Motor neuron (in vitro differentiated cells): Measurements from ENCODE around the gene SLC25A22. TPM values are rescaled to one million over a fixed set of nuclear protein-coding genes. Genes with fewer than 3 reads are reported as not detected.
A peak's percentile ranks its signal among the peaks of the same experiment; 100 is the strongest.

ENCODE experiments used
- ATAC-seq, 8 experiments: fragments of 200-7000 bp; cut with Tn5 transposase; replicated peaks in 6 of 8; 2 replicates each; pipeline ENCODE4 v1.8.0; 2021; ENCODE audit warnings: mild to moderate bottlenecking in 8 of 8, moderate library complexity in 8 of 8
- H3K27ac ChIP-seq, 2 donors: fragments of 250-450 bp; sonication (Bioruptor Pico); 2 replicates each; pipeline ENCODE4 v1.9.0; 2021; ENCODE audit warnings: antibody characterized with exemption in 2 of 2, mild to moderate bottlenecking in 2 of 2, moderate library complexity in 1 of 2
- H3K4me1 ChIP-seq, 2 donors: fragments of 250-450 bp; sonication (Bioruptor Pico); replicated peaks in 1 of 2; 2 replicates each; pipeline ENCODE4 v1.6.1; 2021; ENCODE audit warnings: antibody characterized with exemption in 2 of 2, mild to moderate bottlenecking in 2 of 2, moderate library complexity in 1 of 2
- H3K4me3 ChIP-seq, 5 donors: fragments of 250-450 bp; sonication (Bioruptor Pico); 2 replicates each; pipeline ENCODE4 v1.9.0; 2021; ENCODE audit warnings: antibody characterized with exemption in 5 of 5, mild to moderate bottlenecking in 5 of 5, moderate library complexity in 4 of 5
- WGBS, 10 experiments: fragments of 450-650 bp; shearing (Covaris generic); methylation state at CpG; one replicate each; pipeline ENCODE4 v1.0.0; 2022; 5-methylcytosine and 5-hydroxymethylcytosine counted together
- in situ Hi-C, 9 experiments: fragments of 400-800 bp; cut with MboI; loops; one replicate each; pipeline ENCODE4 v1.15.0; 2021; ENCODE audit warnings: low sequenced_read_pairs in 9 of 9, low pct_unique_long_range_greater_than_20kb in 2 of 9; ENCODE audit not compliant: unreplicated experiment in 9 of 9
- total RNA-seq, 8 experiments: library from RNA; unstranded; fragments of 300-600 nt; gene quantifications; 2 replicates each; pipeline versions ENCODE4 v1.2.3 to v1.2.4, GENCODE V29; 2022

Gene SLC25A22
- total RNA-seq, 8 experiments from 2014 or later: 21.4 to 45.6 (median 31.7) TPM

- H3K4me1 ChIP-seq: no peaks in the 10 kb centered on the region
- in situ Hi-C loops: loop anchor here in 1 of 9 experiments (25.0 kb wide), 1 partner anchor 201 kb away; the partner anchor contains the start of genes LMNTD2 and RASSF7
- 83 to 100% (median 88%) methylated on average over 1 to 10 of the region's 22 CpGs; no CpG with 5 or more reads in 6 of the 10 experiments for WGBS, 10 experiments
- ATAC-seq: peak in 1 of 8 experiments; percentile 3
- H3K4me3 ChIP-seq: no peak overlapping the region
- H3K27ac ChIP-seq: no peak overlapping the region
Measured at GRCh38 chr11:763549-764321, 34.3 kb downstream of the SLC25A22 start.

DNA sequence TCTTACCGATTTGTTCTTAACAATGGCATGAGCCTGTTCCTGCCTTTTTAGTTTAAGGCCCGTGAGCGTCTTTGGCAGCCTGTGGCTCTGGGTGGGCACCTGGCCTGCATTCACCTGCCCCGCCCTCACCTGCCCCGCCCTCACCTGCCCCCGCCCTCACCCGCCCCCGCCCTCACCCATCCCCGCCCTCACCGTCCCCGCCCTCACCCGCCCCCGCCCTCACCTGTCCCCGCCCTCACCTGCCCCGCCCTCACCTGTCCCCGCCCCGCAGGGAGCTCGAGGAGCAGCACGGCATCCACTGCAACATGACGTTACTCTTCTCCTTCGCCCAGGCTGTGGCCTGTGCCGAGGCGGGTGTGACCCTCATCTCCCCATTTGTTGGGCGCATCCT lies 35.0 kb downstream of the SLC25A22 start:
- Histone ChIP-seq H3K27ac (no peak overlapping the region), H3K4me3 (no peak overlapping the region), H3K4me1 (no peaks in the 10 kb centered on the region)
- WGBS, 10 experiments: 100% methylated on average over 1 of the region's 24 CpGs; no CpG with 5 or more reads in 9 of the 10 experiments
- in situ Hi-C loops: loop anchor here in 1 of 9 experiments (25.0 kb wide), 1 partner anchor 201 kb away; the partner anchor contains the start of genes LMNTD2 and RASSF7
- no peak for ATAC-seq

DNA sequence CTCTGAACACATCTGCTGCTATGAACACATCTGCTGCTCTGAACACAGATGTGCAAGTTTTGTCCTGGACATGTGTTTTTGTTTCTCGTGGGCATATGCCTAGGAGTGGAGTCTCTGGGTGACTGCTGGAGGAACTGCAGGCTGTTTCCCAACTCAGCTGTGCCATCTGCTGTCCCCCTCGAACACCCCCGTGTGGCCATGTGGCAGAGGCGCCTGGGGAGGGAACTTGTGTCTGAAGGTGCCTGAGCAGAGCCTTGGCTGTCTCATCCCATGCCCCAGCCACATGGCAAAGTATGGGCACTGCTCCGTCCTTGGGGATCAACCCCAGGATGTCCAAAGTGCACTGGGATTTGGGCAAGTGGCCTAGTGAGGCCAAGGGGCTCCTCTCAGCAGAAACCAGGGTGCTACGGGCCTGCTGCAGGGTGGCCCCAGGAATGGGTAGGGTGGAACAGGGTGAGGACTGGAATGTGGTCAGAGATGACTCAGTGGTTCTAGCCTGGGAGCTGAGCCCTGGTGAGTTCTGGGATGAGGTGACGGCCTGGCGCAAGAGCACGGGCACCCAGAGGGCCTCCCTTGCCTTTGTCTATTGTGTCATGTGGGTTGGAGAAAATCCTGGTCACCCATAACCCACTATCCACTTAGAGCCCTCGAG lies 35.5 kb downstream of the SLC25A22 start:
- Histone ChIP-seq H3K4me3 (no peak overlapping the region), H3K4me1 (no peaks in the 10 kb centered on the region), H3K27ac (no peak overlapping the region)
- in situ Hi-C loops: loop anchor here in 1 of 9 experiments (25.0 kb wide), 1 partner anchor 200 kb away; the partner anchor contains the start of genes LMNTD2 and RASSF7
- 0 to 100% (median 54%) methylated on average over 1 to 5 of the region's 10 CpGs; no CpG with 5 or more reads in 6 of the 10 experiments for WGBS, 10 experiments
- ATAC-seq: peak in 5 of 8 experiments; percentile 18 to 71 (median 42)

GRCh38 chr11:761526-762108 lies 36.5 kb downstream of the SLC25A22 start:
- Histone ChIP-seq H3K27ac (no peak overlapping the region), H3K4me1 (no peaks in the 10 kb centered on the region), H3K4me3 (no peak overlapping the region)
- no peak for ATAC-seq
- 80 to 100% (median 92%) methylated on average over 1 to 8 of the region's 8 CpGs; no CpG with 5 or more reads in 2 of the 10 experiments for WGBS, 10 experiments
- in situ Hi-C loops: loop anchor here in 1 of 9 experiments (25.0 kb wide), 1 partner anchor 199 kb away; the partner anchor contains the start of genes LMNTD2 and RASSF7

DNA sequence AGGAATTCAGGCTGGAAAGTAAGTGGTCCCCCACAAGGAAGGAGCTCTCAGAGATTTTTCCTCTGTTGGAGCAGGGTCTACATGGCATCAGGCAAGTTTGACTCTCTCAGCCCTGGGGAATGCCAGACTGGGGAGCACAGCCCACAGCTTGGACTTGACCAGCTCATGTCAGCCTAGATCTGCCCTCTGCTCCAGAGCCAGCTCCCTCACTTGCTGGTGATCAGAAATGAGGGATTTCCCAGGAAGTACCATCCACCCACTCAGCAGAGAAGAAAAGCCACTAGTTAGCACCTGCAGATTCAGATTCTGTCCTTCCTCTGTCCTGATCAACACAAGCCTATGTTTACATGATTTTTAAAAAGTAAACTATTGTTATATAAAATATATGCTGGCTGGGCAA lies 37.8 kb downstream of the SLC25A22 start:
- no peak overlapping the region for H3K27ac ChIP-seq
- ATAC-seq: no peak
- H3K4me1 ChIP-seq: no peaks in the 10 kb centered on the region
- in situ Hi-C loops: loop anchor here in 1 of 9 experiments (25.0 kb wide), 1 partner anchor 198 kb away; the partner anchor contains the start of genes LMNTD2 and RASSF7
- no peak overlapping the region for H3K4me3 ChIP-seq

GRCh38 chr11:749731-750130 lies 48.4 kb downstream of the SLC25A22 start:
- Histone ChIP-seq H3K4me3 (no peak overlapping the region), H3K27ac (no peak overlapping the region), H3K4me1 (peaks cover 4 to 17% of the 10 kb centered on the region in 2 donors)
- ATAC-seq: no peak
- in situ Hi-C loops: loop anchor here in 1 of 9 experiments (25.0 kb wide), 1 partner anchor 187 kb away; the partner anchor contains the start of genes LMNTD2 and RASSF7
- WGBS, 10 experiments: 20 to 100% (median 60%) methylated on average over 1 to 2 of the region's 2 CpGs; no CpG with 5 or more reads in 2 of the 10 experiments

- H3K4me1 ChIP-seq: peaks cover 4 to 17% of the 10 kb centered on the region in 2 donors
- H3K27ac ChIP-seq: no peak overlapping the region
- H3K4me3 ChIP-seq: peak overlapping the region; percentile 78 to 95 (median 90)
- WGBS, 10 experiments: 0 to 45% (median 11%) methylated on average over 1 to 7 of the region's 18 CpGs; no CpG with 5 or more reads in 3 of the 10 experiments
- ATAC-seq: peak in 4 of 8 experiments; percentile 1 to 5 (median 2)
- in situ Hi-C loops: no loop called here
Measured at GRCh38 chr11:748007-748359, 50.1 kb downstream of the SLC25A22 start.

DNA sequence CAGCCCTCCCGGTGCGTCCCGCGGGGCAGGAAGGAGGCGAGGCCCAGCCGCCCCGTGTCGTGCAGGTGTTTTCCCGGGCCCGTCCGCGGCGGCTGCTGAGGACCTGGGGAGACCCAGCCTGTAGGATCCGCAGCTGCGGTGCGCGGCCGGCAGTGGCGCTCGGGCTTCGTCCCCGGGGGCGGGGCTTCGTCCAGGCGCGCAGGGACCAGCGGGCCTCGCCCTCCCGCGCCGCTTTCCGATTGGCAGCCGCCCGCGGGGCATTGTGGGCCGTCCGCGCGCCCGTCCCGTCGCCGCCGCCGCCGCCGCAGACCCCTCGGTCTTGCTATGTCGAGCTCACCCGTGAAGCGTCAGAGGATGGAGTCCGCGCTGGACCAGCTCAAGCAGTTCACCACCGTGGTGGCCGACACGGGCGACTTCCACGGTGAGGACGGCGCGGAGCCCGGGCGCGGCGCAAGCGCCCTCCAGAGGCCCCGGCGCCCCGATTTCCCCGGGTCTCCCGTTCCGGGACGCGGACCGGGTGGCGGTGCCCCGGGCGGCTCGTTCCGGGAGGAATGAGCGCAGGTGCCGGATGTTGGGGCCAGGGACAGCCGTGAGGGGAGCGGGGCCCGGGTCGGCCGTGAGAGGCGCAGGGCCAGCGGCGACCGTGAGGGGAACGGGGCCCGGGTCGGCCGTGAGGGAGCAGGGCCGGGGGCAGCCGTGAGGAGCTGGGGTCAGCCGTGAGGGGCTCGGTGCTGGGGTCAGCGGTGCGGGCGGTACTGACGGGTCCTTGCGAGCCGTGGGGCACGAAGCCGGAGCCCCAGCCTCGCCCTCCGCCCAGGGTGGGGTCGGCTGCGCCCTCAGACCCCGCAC lies 50.7 kb downstream of the SLC25A22 start, which contains the start of gene TALDO1:
TALDO1 (plus strand) TSS at position 307 of the 849 bp plus-strand sequence; CDS start at position 325, 18 bp downstream.
- 0 to 2% methylated on average over 6 to 12 of the region's 112 CpGs; no CpG with 5 or more reads in 8 of the 10 experiments for WGBS, 10 experiments
- H3K4me3 ChIP-seq: peak within 1 kb of the TSS; percentile 78 to 95 (median 90)
- peak; percentile 90 to 97 (median 95) for ATAC-seq
- H3K4me1 ChIP-seq: peaks cover 4 to 17% of the 10 kb centered on the region in 2 donors
- peak within 1 kb of the TSS; percentile 86 to 88 for H3K27ac ChIP-seq
- in situ Hi-C loops: no loop called here

GRCh38 chr11:746289-747157 lies 51.6 kb downstream of the SLC25A22 start:
- WGBS, 10 experiments: 0 to 80% (median 46%) methylated on average over 1 to 14 of the region's 46 CpGs; no CpG with 5 or more reads in 3 of the 10 experiments
- peak; percentile 35 to 69 (median 61) for ATAC-seq
- Histone ChIP-seq H3K4me1 (peaks cover 4 to 17% of the 10 kb centered on the region in 2 donors), H3K4me3 (peak overlapping the region; percentile 78 to 95 (median 90)), H3K27ac (peak overlapping the region; percentile 86 to 88)
- in situ Hi-C loops: no loop called here

DNA sequence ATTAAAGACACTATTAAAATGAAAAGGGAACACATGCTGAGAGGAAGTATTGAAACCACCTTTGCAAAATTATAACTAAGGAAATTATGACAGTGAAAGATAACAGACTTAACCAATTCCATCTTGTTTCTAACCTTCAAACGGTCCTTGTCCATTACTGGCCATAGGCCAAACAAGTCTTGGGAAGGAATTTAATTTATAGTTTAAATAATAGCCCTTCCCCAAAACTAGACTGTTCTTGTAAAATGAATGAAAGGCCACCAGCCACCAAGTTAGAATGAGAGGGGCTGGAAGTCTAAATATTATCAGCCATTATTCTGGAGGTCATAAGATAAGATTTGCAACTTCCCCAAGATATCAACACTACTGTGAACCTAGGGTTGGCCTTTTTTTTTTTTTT lies 52.7 kb downstream of the SLC25A22 start:
- no peak overlapping the region for H3K4me3 ChIP-seq
- ATAC-seq: no peak
- 10 to 100% (median 73%) methylated on average over 1 of the region's 1 CpG; no CpG with 5 or more reads in 1 of the 10 experiments for WGBS, 10 experiments
- in situ Hi-C loops: no loop called here
- peaks cover 4 to 17% of the 10 kb centered on the region in 2 donors for H3K4me1 ChIP-seq
- no peak overlapping the region for H3K27ac ChIP-seq

DNA sequence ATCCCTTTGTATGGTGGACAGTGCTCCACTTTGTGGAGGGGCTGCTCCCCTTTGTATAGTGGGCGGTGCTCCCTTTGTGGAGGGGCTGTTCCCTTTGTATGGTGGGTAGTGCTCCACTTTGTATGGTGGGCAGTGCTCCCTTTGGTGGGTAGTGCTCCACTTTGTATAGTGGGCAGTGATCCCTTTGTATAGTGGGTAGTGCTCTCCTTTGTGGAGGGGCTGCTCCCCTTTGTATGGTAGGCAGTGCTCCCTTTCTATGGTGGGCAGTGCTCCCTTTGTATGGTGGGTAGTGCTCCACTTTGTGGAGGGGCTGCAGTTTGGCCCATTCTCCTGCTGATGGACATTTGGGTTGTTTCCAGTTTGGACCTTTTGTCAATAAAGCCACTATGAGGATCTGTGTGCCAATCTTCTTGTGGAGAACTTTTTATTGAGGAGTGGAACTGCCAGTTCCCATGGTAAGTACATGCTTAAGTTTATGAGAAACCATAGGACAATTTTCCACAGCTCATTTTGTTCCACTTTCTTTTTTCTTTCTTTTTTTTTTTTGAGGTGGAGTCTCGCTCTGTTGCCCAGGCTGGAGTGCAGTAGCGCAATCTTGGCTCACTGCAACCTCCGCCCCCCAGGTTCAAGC lies 55.4 kb downstream of the SLC25A22 start:
- 80 to 100% (median 100%) methylated on average over 1 to 3 of the region's 4 CpGs; no CpG with 5 or more reads in 2 of the 10 experiments for WGBS, 10 experiments
- Histone ChIP-seq H3K4me1 (peaks cover 6 to 12% of the 10 kb centered on the region in 2 donors), H3K27ac (no peak overlapping the region), H3K4me3 (no peak overlapping the region)
- in situ Hi-C loops: no loop called here
- ATAC-seq: no peak
